GM12874 (cell line): ENCODE data around the gene FBXL5.

ENCODE experiments used
- TF ChIP-seq, protein P1 (sequence below): IDR thresholded peaks from 2 replicates; pipeline ENCODE4 v1.5.1; 2011; ENCODE audit warnings: low read depth, mild to moderate bottlenecking, control low read depth, low read length, moderate library complexity; ENCODE audit not compliant: insufficient read depth

Gene FBXL5

DNA sequence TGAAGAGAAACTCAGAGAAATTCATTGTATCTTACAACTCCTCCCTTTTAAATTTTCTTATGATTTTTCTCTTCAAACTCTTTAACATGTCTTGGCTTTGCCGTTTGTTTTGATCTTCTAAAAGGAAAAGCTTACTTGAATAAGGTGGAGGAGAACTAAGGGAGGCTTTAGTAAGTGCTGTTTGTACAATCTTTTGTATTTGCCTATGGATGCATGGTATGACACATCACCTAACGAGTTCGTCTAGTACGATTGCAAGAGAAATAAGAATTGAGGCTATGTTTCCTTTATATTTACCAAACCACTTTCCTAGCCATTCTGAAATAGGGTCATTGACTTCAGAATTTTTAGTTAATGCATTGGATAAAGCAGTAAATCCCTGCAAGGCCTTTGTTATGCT lies 39.3 kb upstream of the FBXL5 start:
- TF ChIP-seq, protein P1, sequence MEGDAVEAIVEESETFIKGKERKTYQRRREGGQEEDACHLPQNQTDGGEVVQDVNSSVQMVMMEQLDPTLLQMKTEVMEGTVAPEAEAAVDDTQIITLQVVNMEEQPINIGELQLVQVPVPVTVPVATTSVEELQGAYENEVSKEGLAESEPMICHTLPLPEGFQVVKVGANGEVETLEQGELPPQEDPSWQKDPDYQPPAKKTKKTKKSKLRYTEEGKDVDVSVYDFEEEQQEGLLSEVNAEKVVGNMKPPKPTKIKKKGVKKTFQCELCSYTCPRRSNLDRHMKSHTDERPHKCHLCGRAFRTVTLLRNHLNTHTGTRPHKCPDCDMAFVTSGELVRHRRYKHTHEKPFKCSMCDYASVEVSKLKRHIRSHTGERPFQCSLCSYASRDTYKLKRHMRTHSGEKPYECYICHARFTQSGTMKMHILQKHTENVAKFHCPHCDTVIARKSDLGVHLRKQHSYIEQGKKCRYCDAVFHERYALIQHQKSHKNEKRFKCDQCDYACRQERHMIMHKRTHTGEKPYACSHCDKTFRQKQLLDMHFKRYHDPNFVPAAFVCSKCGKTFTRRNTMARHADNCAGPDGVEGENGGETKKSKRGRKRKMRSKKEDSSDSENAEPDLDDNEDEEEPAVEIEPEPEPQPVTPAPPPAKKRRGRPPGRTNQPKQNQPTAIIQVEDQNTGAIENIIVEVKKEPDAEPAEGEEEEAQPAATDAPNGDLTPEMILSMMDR, result no peak

DNA sequence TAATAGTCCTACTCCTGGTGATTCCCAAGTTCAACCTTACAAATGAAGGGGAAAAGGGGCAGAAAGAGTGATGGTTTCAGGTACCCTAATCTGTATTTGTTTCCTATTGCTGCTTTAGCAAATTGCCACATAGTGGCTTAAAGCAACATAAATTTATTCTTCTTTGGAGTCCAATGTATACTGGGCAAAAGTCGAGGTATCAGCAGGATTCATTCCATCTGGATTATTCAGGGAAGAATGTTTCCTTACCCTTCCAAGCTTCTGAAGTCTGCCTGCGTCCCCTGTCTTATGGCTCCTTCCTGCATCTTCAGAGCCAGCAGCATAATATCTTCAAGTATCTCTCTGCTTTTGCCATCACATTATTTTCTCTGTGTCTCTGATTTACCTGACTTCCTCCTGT lies 37.4 kb upstream of the FBXL5 start:
- TF ChIP-seq, protein P1, result no peak

DNA sequence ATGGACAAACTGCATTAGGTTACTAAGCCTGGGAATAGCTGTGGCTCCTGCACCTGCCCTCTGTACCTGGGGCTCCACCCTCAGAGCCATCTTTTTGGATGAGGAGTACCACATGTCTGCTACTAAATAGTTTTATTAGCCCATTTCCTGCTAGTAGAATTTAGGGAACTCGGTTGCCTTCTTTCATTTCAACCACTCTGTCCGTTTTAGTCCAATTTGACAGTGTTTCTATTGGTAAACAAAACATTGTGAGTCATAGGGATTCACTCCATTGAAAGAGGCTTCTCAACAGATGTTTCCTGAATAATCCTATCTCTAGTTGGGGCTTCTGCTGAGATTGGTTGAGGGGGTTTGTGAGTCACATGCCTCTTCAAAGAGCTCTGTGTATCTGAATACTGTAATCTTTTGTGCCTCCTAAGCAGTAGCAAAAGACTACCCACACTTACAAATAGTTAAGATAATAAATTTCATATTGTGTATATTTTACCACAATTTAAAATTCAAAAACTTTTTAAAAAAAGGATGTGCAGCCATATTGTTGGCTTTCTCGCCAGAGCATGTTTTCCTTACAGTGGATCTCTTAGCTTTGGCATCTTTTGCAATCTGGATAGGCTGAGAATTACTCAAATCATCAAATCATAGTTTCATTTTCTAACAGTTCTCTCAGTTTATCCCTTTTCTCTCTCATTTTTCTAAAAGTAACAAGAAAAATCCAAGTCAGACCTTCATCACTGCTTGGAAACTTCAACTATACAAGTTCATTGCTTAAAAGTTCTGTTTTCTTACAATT lies 36.4 kb upstream of the FBXL5 start:
- TF ChIP-seq, protein P1, result no peak

DNA sequence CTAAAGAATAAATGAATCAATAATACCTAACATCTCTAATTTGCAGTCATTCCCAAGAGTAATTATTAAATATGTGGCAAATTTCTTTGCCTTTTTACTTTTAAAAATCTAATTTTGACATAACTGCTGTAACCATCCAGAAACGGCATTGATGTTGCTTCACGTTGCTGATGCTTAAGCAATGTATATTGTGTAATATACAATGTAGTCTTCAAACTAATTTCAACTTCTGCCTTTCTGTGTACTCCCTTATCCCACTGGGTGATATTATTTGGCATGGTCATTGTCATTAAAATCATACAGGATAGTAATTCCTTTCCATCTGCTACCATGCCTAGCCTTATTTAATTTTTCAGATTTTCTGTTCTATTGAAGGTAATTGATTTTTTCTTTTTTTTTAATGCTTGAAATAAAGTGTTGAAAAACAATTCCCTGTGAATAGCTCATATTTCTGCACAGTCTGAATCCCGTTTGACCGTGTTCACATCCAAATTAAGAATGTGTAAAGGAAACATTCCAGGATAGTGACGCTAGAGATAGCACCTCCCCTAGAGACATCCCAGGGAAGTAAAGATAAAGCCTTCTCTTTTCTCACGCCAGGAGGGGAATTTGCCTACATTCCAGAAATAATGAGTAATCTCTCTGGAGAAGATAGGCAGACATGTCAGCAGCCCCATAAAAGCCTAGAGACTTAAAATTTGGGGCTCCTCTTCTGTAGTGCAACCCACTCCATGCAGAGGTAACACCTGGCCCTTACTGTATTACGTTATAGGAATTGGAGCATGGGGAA lies 35.1 kb upstream of the FBXL5 start:
- TF ChIP-seq, protein P1, result no peak

DNA sequence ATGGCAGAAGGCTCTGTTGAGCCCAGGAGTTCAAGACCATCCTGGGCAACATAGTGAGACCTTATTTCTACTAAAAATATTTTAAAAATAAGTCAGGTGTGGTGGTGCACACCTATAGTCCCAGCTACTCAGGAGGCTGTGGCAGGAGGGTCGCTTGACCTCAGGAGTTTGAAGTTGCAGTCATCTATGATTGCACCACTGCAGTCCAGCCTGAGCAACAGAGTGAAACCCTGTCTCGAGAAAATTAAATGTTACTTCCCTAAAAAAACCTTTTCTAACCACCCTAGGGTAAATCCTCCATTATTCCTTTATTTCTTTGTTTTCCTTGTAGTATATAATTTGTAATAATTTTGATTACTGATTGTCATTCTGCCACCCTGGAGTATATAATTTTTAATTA lies 34.4 kb upstream of the FBXL5 start:
- TF ChIP-seq, protein P1, result no peak

DNA sequence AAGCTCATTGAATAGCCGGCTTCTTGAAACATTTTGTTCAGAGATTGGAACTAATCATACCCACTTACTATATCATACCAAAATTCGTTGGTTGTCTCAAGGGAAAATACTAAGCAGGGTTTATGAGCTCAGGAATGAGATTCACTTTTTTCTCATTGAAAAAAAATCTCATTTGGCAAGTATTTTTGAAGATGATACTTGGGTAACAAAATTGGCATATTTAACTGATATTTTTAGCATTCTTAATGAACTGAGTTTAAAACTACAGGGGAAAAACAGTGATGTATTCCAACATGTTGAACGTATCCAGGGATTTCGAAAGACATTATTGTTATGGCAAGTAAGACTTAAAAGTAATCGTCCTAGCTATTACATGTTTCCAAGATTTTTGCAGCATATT lies 32.9 kb upstream of the FBXL5 start:
- TF ChIP-seq, protein P1, result no peak

DNA sequence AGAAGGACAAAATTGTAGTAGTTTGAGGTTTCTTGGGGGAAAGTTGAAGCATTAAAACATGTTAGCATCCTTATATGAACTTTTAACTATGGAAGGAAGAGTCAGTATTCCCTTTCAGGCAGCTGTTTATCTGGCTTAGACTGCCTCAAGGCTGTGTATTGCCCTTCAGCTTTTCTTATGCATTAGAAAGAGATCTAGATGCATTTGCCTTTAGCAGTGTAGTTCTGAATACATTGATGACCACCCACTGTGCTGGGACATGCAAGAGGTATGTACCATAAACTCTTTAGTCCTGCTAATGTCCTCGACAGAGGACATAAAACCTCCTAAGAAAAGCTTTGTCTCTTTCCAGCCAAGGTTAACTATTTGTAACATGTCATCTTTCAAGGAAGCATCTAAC lies 29.3 kb upstream of the FBXL5 start:
- TF ChIP-seq, protein P1, result no peak
